Astrocyte (in vitro differentiated cells and primary cell): ENCODE measurements around the gene SLC35A2.

ENCODE experiments used
- CTCF ChIP-seq: IDR thresholded peaks from 2 replicates; pipeline ENCODE4 v1.5.1; 2011; ENCODE audit warnings: low read depth, mild to moderate bottlenecking, inconsistent platforms, low read length, moderate library complexity; ENCODE audit not compliant: insufficient read depth
- EZH2 ChIP-seq: IDR thresholded peaks from 2 replicates; pipeline ENCODE4 v1.6.1; 2012; ENCODE audit warnings: mild to moderate bottlenecking, low read length, inconsistent platforms; ENCODE audit not compliant: insufficient read depth

GRCh38 chrX:48960291-48960690, 48.8 kb upstream of the SLC35A2 start:
- TF ChIP-seq CTCF (no peak), EZH2 (no peak)
